ENCODE results near the gene CDK2AP2. TPM values are rescaled to one million over a fixed set of nuclear protein-coding genes. Genes with fewer than 3 reads are reported as not detected.

CDK2AP2 gene
- total RNA-seq, 3 donors from 2014 or later (not counting 1 experiment from before 2014, with no cell fraction given): 57.9 to 67.7 (median 65.5) TPM

DNA sequence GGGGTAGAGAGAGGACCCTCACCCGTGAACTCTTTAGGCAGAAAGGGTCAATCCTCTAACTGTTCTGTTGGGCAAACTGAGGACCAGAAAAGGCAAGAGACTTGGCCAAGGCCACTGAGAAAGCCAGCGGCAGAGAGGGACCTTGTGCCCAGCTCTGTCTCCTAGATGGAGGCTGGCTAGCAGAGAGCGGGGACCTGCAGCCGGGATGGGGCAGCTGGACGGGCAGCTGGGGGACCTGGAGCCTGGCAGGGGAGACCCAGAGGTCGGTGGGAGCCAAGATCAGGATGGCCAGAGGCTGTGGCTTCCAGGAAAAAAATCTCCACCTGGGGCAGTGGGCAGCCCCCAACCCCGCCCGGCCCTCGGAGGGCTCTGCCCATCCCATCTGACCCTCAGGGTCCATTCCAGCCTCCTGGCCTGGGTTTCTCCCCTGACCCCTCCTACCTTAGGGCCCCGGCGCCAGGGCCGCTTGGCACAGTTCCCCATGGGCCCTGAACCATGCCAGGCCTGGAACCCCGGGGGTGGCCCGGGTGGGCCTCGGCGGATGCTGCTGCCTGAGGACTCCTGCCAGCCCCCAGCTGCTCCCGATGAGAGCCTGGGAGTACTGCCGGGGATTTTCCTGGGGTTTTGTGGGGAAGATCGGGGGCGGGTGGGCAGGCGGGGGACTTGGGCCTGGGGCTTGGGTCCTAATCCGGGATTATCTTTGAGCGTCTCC lies 15.0 kb upstream of the CDK2AP2 start, which contains the start of gene CABP2:
TSS of gene CABP2 (minus strand) at position 603 of the 712 bp plus-strand sequence. CDS start at position 483, 120 bp downstream.
- no peaks in the 10 kb centered on the region for H3K4me1 ChIP-seq (ENCODE audit: control insufficient read depth, insufficient read depth, low read length)

DNA sequence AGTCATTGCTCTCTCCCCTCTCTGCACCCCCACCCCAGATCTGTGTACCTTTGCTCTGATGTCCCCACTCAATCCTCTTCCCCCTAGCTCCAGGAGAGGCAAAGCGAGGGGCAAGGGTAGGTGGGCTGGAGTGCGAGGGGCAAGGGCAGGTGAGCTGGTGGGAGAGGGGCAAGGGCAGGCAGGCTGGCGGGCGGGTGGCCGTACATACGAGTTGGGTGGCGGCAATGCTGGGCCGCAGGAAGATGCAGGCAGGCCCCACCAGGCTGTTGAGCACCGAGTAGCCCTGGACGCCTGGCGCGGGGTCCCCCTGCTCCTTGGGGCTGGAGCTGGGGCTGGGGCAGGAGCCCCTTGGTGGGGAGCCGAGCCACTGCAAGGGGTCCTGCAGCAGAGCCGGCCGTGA lies 14.4 kb upstream of the CDK2AP2 start:
- Histone ChIP-seq H3K27me3 (ENCODE audit: control insufficient read depth, insufficient read depth, low read length) (no peaks in the 10 kb centered on the region), H3K27ac (ENCODE audit: low read length) (no peak overlapping the region), H3K36me3 (ENCODE audit: control insufficient read depth, insufficient read depth, low read length) (no peaks in the 10 kb centered on the region), H3K4me3 (ENCODE audit: low read length) (no peak overlapping the region), H3K9me3 (ENCODE audit: control insufficient read depth, insufficient read depth, low read length) (no peaks in the 10 kb centered on the region), H3K4me1 (ENCODE audit: control insufficient read depth, insufficient read depth, low read length) (no peaks in the 10 kb centered on the region)
- intact Hi-C loops (cut with micrococcal nuclease): no loop called here
- Mint-ChIP-seq H3K27ac (no peak overlapping the region), H3K9me3 (no peaks in the 10 kb centered on the region), H3K4me1 (no peaks in the 10 kb centered on the region), H3K36me3 (no peaks in the 10 kb centered on the region), H3K27me3 (ENCODE audit: low read depth in 2 of 2) (peaks cover 0 to 2% of the 10 kb centered on the region in 2 donors), H3K4me3 (no peak overlapping the region)
- ATAC-seq: no peak
- no peak for DNase-seq
- TF ChIP-seq, protein P1, sequence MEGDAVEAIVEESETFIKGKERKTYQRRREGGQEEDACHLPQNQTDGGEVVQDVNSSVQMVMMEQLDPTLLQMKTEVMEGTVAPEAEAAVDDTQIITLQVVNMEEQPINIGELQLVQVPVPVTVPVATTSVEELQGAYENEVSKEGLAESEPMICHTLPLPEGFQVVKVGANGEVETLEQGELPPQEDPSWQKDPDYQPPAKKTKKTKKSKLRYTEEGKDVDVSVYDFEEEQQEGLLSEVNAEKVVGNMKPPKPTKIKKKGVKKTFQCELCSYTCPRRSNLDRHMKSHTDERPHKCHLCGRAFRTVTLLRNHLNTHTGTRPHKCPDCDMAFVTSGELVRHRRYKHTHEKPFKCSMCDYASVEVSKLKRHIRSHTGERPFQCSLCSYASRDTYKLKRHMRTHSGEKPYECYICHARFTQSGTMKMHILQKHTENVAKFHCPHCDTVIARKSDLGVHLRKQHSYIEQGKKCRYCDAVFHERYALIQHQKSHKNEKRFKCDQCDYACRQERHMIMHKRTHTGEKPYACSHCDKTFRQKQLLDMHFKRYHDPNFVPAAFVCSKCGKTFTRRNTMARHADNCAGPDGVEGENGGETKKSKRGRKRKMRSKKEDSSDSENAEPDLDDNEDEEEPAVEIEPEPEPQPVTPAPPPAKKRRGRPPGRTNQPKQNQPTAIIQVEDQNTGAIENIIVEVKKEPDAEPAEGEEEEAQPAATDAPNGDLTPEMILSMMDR (IDR thresholded peaks at IDR 0.05): no peak
- WGBS (ENCODE audit: insufficient coverage): 92% methylated on average over 15 of the region's 15 CpGs

More for the DNA sequence above, 15.0 kb upstream of the CDK2AP2 start, which contains the start of gene CABP2:
- Histone ChIP-seq H3K27ac (ENCODE audit: low read length) (no peak within 1 kb of the TSS), H3K27me3 (ENCODE audit: control insufficient read depth, insufficient read depth, low read length) (no peaks in the 10 kb centered on the region), H3K9me3 (ENCODE audit: control insufficient read depth, insufficient read depth, low read length) (no peaks in the 10 kb centered on the region), H3K4me3 (ENCODE audit: low read length) (no peak within 1 kb of the TSS), H3K36me3 (ENCODE audit: control insufficient read depth, insufficient read depth, low read length) (no peaks in the 10 kb centered on the region)
- Mint-ChIP-seq H3K27me3 (ENCODE audit: low read depth in 2 of 2) (peaks cover 0 to 5% of the 10 kb centered on the region in 2 donors), H3K9me3 (no peaks in the 10 kb centered on the region), H3K27ac (no peak within 1 kb of the TSS), H3K4me1 (no peaks in the 10 kb centered on the region), H3K4me3 (no peak within 1 kb of the TSS), H3K36me3 (no peaks in the 10 kb centered on the region)
- no peak for DNase-seq
- no peak for ATAC-seq
- intact Hi-C loops (cut with micrococcal nuclease): no loop called here
- TF ChIP-seq, protein P1 (IDR thresholded peaks at IDR 0.05): no peak
- 90% methylated on average over 23 of the region's 23 CpGs for WGBS (ENCODE audit: insufficient coverage)

DNA sequence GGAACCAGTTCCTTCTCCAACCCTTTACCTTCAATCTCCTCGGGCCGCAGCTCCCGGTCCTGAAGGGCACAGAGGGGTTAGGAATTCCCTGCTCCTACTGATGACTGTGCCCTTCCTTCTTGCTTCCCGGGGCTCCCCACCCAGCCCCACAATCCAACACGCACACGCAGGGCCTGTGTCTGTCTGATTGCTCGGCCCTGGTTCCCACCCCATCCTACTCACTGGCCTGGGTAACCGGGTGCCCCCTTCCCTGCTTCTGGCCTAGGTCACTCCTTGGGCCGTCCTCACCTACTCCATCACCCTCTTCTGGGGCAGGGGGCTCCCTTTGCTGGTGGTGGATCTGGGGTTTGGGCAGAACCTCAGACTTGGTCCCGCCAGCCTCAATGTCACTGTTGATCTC lies 14.0 kb upstream of the CDK2AP2 start:
- no peaks in the 10 kb centered on the region for H3K36me3 ChIP-seq (ENCODE audit: control insufficient read depth, insufficient read depth, low read length)
- Mint-ChIP-seq H3K4me1 (no peaks in the 10 kb centered on the region), H3K9me3 (no peaks in the 10 kb centered on the region), H3K36me3 (no peaks in the 10 kb centered on the region), H3K27ac (no peak overlapping the region), H3K4me3 (no peak overlapping the region), H3K27me3 (ENCODE audit: low read depth in 2 of 2) (no peaks in the 10 kb centered on the region)
- WGBS (ENCODE audit: insufficient coverage): 93% methylated on average over 9 of the region's 10 CpGs
- TF ChIP-seq, protein P1 (IDR thresholded peaks at IDR 0.05): no peak
- no peaks in the 10 kb centered on the region for H3K27me3 ChIP-seq (ENCODE audit: control insufficient read depth, insufficient read depth, low read length)
- ATAC-seq (no peak), DNase-seq (no peak)
- no peaks in the 10 kb centered on the region for H3K4me1 ChIP-seq (ENCODE audit: control insufficient read depth, insufficient read depth, low read length)
- H3K27ac ChIP-seq (ENCODE audit: low read length): no peak overlapping the region
- H3K4me3 ChIP-seq (ENCODE audit: low read length): no peak overlapping the region
- no peaks in the 10 kb centered on the region for H3K9me3 ChIP-seq (ENCODE audit: control insufficient read depth, insufficient read depth, low read length)
- intact Hi-C loops (cut with micrococcal nuclease): no loop called here

Data from natural killer cell (primary cell).